Natural killer cell (primary cell): Measurements from ENCODE around the gene WNK2. TPM values are rescaled to one million over a fixed set of nuclear protein-coding genes. Genes with fewer than 3 reads are reported as not detected.

ENCODE experiments used
- ATAC-seq, 3 donors: fragments of 150-1000 bp in 2 of 3; fragments of 200-7000 bp in 1 of 3; cut with Tn5 transposase; 1 replicate in 1 of 3; 2 replicates in 2 of 3; pipeline ENCODE4 v1.10.0; 2021; ENCODE audit warnings: mild to moderate bottlenecking in 2 of 3, moderate library complexity in 2 of 3
- DNase-seq, 2 donors: peaks; one replicate each; pipeline versions ENCODE4 v3.0.0 to v3.0.0-alpha.2; 2013 to 2021; ENCODE audit warnings: mixed read lengths in 1 of 2
- H3K27ac ChIP-seq: one replicate; pipeline ENCODE4 v1.5.1; 2013; ENCODE audit warnings: mild to moderate bottlenecking, low read length
- H3K27me3 ChIP-seq: one replicate; pipeline ENCODE4 v1.6.1; 2013; ENCODE audit warnings: low read length; ENCODE audit not compliant: control insufficient read depth, insufficient read depth
- H3K36me3 ChIP-seq: one replicate; pipeline ENCODE4 v1.6.1; 2013; ENCODE audit warnings: low read length; ENCODE audit not compliant: control insufficient read depth, insufficient read depth
- H3K4me1 ChIP-seq: one replicate; pipeline ENCODE4 v1.6.1; 2013; ENCODE audit warnings: low read length; ENCODE audit not compliant: control insufficient read depth, insufficient read depth
- H3K4me3 ChIP-seq: one replicate; pipeline ENCODE4 v1.5.1; 2013; ENCODE audit warnings: low read length
- H3K9me3 ChIP-seq: one replicate; pipeline ENCODE4 v1.6.1; 2013; ENCODE audit warnings: low read length; ENCODE audit not compliant: control insufficient read depth, insufficient read depth
- H3K27ac Mint-ChIP-seq, 2 donors: one replicate each; pipeline ENCODE4 v1.8.0; 2022; ENCODE audit warnings: mild to moderate bottlenecking in 2 of 2, mixed read lengths in 2 of 2, moderate library complexity in 1 of 2
- H3K27me3 Mint-ChIP-seq, 2 donors: one replicate each; pipeline ENCODE4 v1.8.0; 2022; ENCODE audit warnings: low read depth in 2 of 2, mixed read lengths in 2 of 2
- H3K36me3 Mint-ChIP-seq: one replicate; pipeline ENCODE4 v1.8.0; 2022; ENCODE audit warnings: mixed read lengths
- H3K4me1 Mint-ChIP-seq, 2 donors: one replicate each; pipeline ENCODE4 v1.8.0; 2022; ENCODE audit warnings: mixed read lengths in 2 of 2
- H3K4me3 Mint-ChIP-seq: one replicate; pipeline ENCODE4 v1.8.0; 2022; ENCODE audit warnings: mild to moderate bottlenecking, moderate library complexity, mixed read lengths
- H3K9me3 Mint-ChIP-seq, 2 donors: one replicate each; pipeline ENCODE4 v1.8.0; 2022; ENCODE audit warnings: mixed read lengths in 2 of 2
- CTCF ChIP-seq: fragments of 200-600 bp; IDR thresholded peaks from one replicate; pipeline ENCODE4 v1.8.0; 2022; ENCODE audit warnings: antibody characterized with exemption
- WGBS: methylation state at CpG from one replicate; pipeline ENCODE4 v1.1.7; 2013; ENCODE audit warnings: missing lambda C conversion rate; ENCODE audit not compliant: insufficient coverage; 5-methylcytosine and 5-hydroxymethylcytosine counted together
- intact Hi-C: fragments of 100-400 bp; cut with micrococcal nuclease; formaldehyde crosslinking; loops from one replicate; pipeline ENCODE4 v1.14.2; 2022
- total RNA-seq, 4 donors: library from RNA; stranded (reverse); fragments of 120-200 nt in 1 of 4; gene quantifications; one replicate each; pipeline versions ENCODE4 v1.2.3 to v1.2.4, GENCODE V29; 2013 to 2022

Gene WNK2
- total RNA-seq, 3 donors from 2014 or later (not counting 1 experiment from before 2014, with no cell fraction given), result 0.25 TPM; not detected in 2

- 86% methylated on average over 14 of the region's 14 CpGs for WGBS
- H3K9me3 Mint-ChIP-seq, result no peaks in the 10 kb centered on the region
- intact Hi-C loops, result loop anchor here (10.0 kb wide), 1 partner anchor 410 kb away; no protein-coding TSS in a partner anchor
Measured at GRCh38 chr9:93154293-93154903, 29.5 kb upstream of the WNK2 start.

GRCh38 chr9:93155716-93156474, 28.0 kb upstream of the WNK2 start:
- Mint-ChIP-seq H3K27ac (no peak overlapping the region), H3K9me3 (no peaks in the 10 kb centered on the region), H3K4me3 (no peak overlapping the region), H3K36me3 (no peaks in the 10 kb centered on the region), H3K27me3 (no peaks in the 10 kb centered on the region), H3K4me1 (peaks cover 0 to 6% of the 10 kb centered on the region in 2 donors)
- H3K4me1 ChIP-seq, result peaks cover 5% of the 10 kb centered on the region
- TF ChIP-seq CTCF, result no peak
- WGBS, result 94% methylated on average over 16 of the region's 16 CpGs
- DNase-seq (no peak), ATAC-seq (no peak)
- no peak overlapping the region for H3K4me3 ChIP-seq
- H3K27ac ChIP-seq, result no peak overlapping the region
- H3K27me3 ChIP-seq, result no peaks in the 10 kb centered on the region
- H3K9me3 ChIP-seq, result no peaks in the 10 kb centered on the region
- intact Hi-C loops, result loop anchor here (10.0 kb wide), 1 partner anchor 409 kb away; no protein-coding TSS in a partner anchor
- no peaks in the 10 kb centered on the region for H3K36me3 ChIP-seq

More at GRCh38 chr9:93154293-93154903, 29.5 kb upstream of the WNK2 start:
- ATAC-seq (peak; percentile 64 to 70 (median 70)), DNase-seq (peak in 1 of 2 donors; percentile 64)
- H3K9me3 ChIP-seq, result no peaks in the 10 kb centered on the region
- no peaks in the 10 kb centered on the region for H3K27me3 ChIP-seq
- no peaks in the 10 kb centered on the region for H3K4me1 Mint-ChIP-seq
- TF ChIP-seq CTCF, result peak; percentile 43
- H3K36me3 Mint-ChIP-seq, result no peaks in the 10 kb centered on the region
- H3K4me3 ChIP-seq, result no peak overlapping the region
- H3K4me1 ChIP-seq, result no peaks in the 10 kb centered on the region
- no peak overlapping the region for H3K27ac Mint-ChIP-seq
- no peak overlapping the region for H3K27ac ChIP-seq
- no peaks in the 10 kb centered on the region for H3K36me3 ChIP-seq
- no peaks in the 10 kb centered on the region for H3K27me3 Mint-ChIP-seq
- H3K4me3 Mint-ChIP-seq, result no peak overlapping the region

GRCh38 chr9:93156475-93157008, 27.4 kb upstream of the WNK2 start:
- DNase-seq, result no peak
- 67% methylated on average over 11 of the region's 11 CpGs for WGBS
- intact Hi-C loops, result loop anchor here (10.0 kb wide), 1 partner anchor 408 kb away; no protein-coding TSS in a partner anchor
- H3K4me1 ChIP-seq, result peaks cover 5% of the 10 kb centered on the region
- no peak for TF ChIP-seq CTCF
- Mint-ChIP-seq H3K4me3 (no peak overlapping the region), H3K36me3 (no peaks in the 10 kb centered on the region), H3K27me3 (no peaks in the 10 kb centered on the region), H3K27ac (no peak overlapping the region), H3K4me1 (peaks cover 0 to 6% of the 10 kb centered on the region in 2 donors), H3K9me3 (no peaks in the 10 kb centered on the region)
- no peaks in the 10 kb centered on the region for H3K36me3 ChIP-seq
- no peak for ATAC-seq
- H3K27ac ChIP-seq, result no peak overlapping the region
- no peaks in the 10 kb centered on the region for H3K27me3 ChIP-seq
- H3K9me3 ChIP-seq, result no peaks in the 10 kb centered on the region
- no peak overlapping the region for H3K4me3 ChIP-seq
